AG09309 (cell line): ENCODE data around the gene TEX30.

ENCODE experiments used
- DNase-seq: peaks from one replicate; pipeline ENCODE4 v3.0.0-alpha.2; 2010; ENCODE audit warnings: low read depth
- H3K4me3 ChIP-seq: 2 replicates; pipeline ENCODE4 v1.5.1; 2011; ENCODE audit warnings: mild to moderate bottlenecking, low read depth, low read length, moderate library complexity; ENCODE audit not compliant: control insufficient read depth
- TF ChIP-seq, protein P1 (sequence below): IDR thresholded peaks from 2 replicates; pipeline ENCODE4 v1.5.1; 2011; ENCODE audit warnings: mild to moderate bottlenecking, low read depth, low read length, inconsistent platforms; ENCODE audit not compliant: insufficient read depth, control insufficient read depth; ENCODE audit errors: missing control alignments

Gene TEX30

DNA sequence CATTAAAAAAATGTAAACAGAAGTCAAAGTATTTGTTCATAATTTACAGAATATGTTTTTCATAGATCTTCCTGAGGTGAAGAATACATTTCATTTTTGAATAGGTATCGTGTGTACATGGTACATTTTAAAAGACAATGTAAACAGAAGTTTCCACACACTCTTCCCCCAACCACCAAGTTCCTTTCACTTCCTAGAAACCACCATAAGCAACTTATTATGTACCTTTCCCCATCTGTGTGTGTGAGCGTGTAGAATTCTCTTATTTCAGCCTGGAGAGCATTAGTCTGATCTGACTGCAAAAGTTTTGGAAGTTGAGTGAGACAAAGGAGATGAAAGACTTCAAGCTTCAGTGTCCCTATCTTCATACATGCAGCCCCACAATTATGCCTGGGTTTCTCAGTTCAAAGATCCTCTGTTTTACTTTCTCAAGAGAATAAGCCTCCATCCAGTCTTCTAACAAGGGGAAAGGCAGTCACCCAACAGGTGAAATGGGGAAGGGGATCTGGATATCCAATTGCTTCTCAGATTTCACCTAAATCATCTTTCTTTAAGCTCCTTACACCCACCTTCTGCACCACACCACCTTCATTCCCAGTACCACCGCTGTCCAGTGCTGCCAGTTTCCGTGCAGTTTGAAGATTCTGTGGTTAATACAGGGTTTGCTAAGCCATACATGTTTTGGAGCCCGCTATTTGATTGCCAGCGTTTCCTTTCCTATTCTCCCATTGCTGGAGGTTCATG lies 2.1 kb downstream of the TEX30 start:
- no peak overlapping the region for H3K4me3 ChIP-seq
- TF ChIP-seq, protein P1, sequence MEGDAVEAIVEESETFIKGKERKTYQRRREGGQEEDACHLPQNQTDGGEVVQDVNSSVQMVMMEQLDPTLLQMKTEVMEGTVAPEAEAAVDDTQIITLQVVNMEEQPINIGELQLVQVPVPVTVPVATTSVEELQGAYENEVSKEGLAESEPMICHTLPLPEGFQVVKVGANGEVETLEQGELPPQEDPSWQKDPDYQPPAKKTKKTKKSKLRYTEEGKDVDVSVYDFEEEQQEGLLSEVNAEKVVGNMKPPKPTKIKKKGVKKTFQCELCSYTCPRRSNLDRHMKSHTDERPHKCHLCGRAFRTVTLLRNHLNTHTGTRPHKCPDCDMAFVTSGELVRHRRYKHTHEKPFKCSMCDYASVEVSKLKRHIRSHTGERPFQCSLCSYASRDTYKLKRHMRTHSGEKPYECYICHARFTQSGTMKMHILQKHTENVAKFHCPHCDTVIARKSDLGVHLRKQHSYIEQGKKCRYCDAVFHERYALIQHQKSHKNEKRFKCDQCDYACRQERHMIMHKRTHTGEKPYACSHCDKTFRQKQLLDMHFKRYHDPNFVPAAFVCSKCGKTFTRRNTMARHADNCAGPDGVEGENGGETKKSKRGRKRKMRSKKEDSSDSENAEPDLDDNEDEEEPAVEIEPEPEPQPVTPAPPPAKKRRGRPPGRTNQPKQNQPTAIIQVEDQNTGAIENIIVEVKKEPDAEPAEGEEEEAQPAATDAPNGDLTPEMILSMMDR: no peak
- DNase-seq: no peak

DNA sequence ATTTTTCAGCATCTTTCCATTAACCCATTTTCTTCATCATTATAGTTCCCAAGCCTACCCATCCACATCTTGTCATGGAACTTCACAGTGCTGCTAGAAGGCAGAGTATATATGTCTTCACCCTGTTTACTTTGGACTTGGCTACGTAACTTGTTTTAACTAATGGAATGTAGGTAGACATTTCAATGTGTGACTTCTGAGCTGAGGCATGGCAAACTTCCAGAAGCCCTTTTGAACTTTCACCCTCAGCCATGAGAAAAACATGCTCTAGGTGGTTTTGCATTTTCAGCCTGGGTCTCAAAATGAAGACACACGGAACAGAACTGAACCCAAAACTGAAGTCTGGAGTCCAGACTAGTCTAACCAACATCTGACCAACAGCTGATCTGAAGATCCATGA lies 3.2 kb downstream of the TEX30 start:
- TF ChIP-seq, protein P1: no peak
- no peak for DNase-seq
- H3K4me3 ChIP-seq: no peak overlapping the region

DNA sequence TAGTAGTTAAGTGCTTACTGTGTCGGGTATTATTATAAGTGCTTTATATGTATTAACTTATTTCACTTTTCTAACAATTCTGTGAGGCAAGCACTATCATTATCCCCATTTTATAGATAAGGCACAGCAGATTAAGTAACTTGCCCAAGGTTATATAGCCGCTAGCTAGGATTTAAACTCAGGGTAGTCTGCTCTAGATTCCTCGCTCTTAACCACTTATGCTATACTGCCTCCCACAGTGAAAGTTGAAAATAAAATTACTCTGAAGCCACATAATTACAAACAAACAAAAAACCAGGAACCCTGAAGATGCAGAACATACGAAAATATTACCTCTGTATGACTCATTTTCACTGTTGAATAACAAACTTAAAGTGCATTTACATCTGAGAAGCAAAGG lies 3.9 kb downstream of the TEX30 start:
- TF ChIP-seq, protein P1: no peak
- H3K4me3 ChIP-seq: no peak overlapping the region
- no peak for DNase-seq

DNA sequence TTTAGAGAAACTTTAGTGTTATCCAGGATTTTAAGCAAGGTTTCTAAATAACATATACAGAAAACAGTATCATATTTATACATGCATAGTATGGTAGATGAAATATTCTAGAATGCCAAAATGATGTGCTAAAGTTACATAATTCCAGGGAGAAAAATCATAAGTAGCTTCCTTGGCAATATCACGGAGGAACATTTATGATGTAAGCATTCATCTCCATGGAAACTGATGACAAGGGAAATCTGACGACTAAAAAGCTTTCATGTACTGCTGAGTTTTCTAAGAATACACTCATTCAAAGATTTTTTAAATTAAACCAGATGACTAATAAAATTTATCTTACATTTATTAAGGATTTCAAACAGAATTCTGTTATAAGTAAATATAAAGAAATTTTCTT lies 4.7 kb downstream of the TEX30 start:
- TF ChIP-seq, protein P1: no peak
- H3K4me3 ChIP-seq: no peak overlapping the region
- DNase-seq: no peak

DNA sequence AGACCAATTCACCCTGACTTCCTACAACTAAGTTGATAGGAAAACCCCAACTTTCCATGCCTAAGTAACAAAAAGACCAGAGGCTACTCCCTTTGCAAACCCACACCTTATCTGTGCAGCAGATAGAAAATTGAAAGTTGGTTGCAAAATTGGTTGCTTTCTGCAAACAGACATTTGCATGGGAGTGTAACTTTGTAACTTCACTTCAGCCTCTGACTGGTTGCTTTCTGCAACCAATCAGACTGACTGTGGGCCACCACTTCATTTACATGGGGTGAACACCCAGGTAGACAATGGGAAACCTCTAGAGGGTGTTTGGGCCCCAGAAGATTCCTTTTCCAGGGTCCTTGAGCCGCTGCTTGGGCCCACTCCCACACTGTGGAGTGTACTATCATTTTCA lies 9.8 kb downstream of the TEX30 start:
- TF ChIP-seq, protein P1: no peak
- no peak for DNase-seq
- H3K4me3 ChIP-seq: no peak overlapping the region

DNA sequence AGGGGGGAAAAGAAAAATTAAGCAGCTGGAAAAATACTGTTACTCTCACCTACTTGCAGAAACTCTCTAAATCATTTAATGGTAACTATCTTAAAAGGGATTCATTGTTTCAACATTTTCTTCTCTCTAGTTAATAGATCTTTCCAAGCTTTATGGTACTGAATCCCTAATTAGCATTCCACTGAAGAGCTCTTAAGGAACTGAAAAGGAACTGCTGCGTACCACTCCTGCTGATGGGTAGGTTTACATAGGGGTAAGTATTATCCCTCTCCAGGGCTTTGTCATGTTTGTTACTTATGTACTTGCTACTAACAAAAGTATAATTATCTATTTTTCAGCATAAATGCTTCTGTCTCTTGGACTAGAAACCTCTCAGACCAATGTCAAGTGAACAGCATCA lies 12.5 kb downstream of the TEX30 start:
- TF ChIP-seq, protein P1: no peak
- no peak for DNase-seq
- H3K4me3 ChIP-seq: no peak overlapping the region

DNA sequence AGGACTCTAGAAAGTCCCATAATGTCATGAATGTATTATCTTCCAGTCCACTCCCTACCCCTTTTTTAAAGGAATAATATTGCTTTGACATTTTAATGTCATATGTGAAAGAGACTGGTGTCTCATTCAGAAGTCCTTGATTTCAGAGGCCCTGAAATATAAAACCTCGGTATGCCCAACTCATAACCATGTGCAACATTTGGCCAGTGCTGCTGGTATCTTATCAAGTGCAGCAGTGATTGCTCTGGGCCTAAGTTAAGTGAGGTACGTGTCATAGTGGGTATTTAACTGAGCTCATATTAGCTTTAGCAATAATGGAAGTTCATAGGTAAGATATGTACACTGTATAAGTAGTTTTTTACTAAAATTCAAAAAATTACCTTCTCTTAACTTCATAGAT lies 14.7 kb downstream of the TEX30 start:
- no peak overlapping the region for H3K4me3 ChIP-seq
- TF ChIP-seq, protein P1: no peak
- DNase-seq: no peak
